ENCODE results near the gene PLCL1. TPM values are rescaled to one million over a fixed set of nuclear protein-coding genes. Genes with fewer than 3 reads are reported as not detected.
"Not testable (repeated sequence)": the region's sequence is repeated elsewhere in the genome, so short reads cannot be mapped to it uniquely, and the experiment has no call there.

Gene PLCL1
- total and polyA plus RNA-seq, 2 experiments from 2014 or later = 0.80 to 2.3 TPM

DNA sequence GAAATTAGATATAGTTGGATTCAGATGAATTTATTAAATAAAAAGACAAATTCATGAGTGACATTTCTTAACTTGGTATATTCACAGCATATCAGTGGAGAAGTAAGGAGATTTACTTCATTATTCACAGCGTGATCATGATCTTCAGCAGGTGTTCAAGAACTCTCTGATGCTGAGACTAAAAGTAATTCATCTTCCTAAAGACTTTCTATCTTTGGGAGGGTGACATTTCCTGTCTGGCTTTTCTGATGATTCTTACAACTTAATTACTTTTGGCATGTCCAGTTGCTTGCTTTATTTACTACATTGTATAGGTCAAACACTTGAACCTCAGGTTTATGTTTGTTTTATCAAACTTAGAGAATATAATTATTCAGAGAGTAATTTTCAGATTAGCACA is 224.6 kb downstream of the PLCL1 start:
- Histone ChIP-seq H3K4me2 (ENCODE audit: unreplicated experiment) (no peak overlapping the region), H3K4me1 (ENCODE audit: insufficient read depth) (no peaks in the 10 kb centered on the region), H3F3A (ENCODE audit: insufficient read depth) (no peaks in the 10 kb centered on the region), H3K9me2 (ENCODE audit: insufficient read depth) (no peaks in the 10 kb centered on the region), H4K20me1 (ENCODE audit: insufficient read depth) (no peaks in the 10 kb centered on the region), H3K27ac (no peak overlapping the region), H3K9me3 (ENCODE audit: low read depth) (no peaks in the 10 kb centered on the region), H3K4me3 (no peak overlapping the region), H2AFZ (no peak overlapping the region), H3K27me3 (replicated peaks; ENCODE audit: insufficient read depth) (no peaks in the 10 kb centered on the region), H3K36me3 (ENCODE audit: low read depth) (no peaks in the 10 kb centered on the region), H3K79me2 (ENCODE audit: insufficient read depth) (no peaks in the 10 kb centered on the region), H3K9ac (no peak overlapping the region)
- DNase-seq = no peak
- 78 to 85% methylated on average over 1 of the region's 1 CpG for WGBS, 2 experiments (ENCODE audit: low coverage in 1 of 2, low lambda C conversion rate in 2 of 2, missing lambda C conversion rate in 2 of 2)
- TF ChIP-seq EZH2phosphoT487 (IDR thresholded peaks at IDR 0.05; ENCODE audit: insufficient read depth, low read depth) (no peak), EZH2 (IDR thresholded peaks at IDR 0.05; ENCODE audit: insufficient read depth, poor library complexity, severe bottlenecking) (no peak)
- in situ Hi-C loops (cut with MboI) = no loop called here

- H3K27me3 ChIP-seq (replicated peaks; ENCODE audit: insufficient read depth); H3K9me2 ChIP-seq (ENCODE audit: insufficient read depth); H3K27ac ChIP-seq; H4K20me1 ChIP-seq (ENCODE audit: insufficient read depth); H3K4me1 ChIP-seq (ENCODE audit: insufficient read depth); H3K36me3 ChIP-seq (ENCODE audit: low read depth); in situ Hi-C loops (cut with MboI); H3K9me3 ChIP-seq (ENCODE audit: low read depth); H3K79me2 ChIP-seq (ENCODE audit: insufficient read depth); H3K4me3 ChIP-seq; H3K9ac ChIP-seq; H3F3A ChIP-seq (ENCODE audit: insufficient read depth); H2AFZ ChIP-seq; H3K4me2 ChIP-seq (ENCODE audit: unreplicated experiment): not testable (repeated sequence)
- DNase-seq = peak; percentile 7
- 53 to 62% methylated on average over 5 of the region's 5 CpGs for WGBS, 2 experiments (ENCODE audit: low coverage in 1 of 2, low lambda C conversion rate in 2 of 2, missing lambda C conversion rate in 2 of 2)
These were observed 225.2 kb downstream of the PLCL1 start for GRCh38 chr2:198029576-198029975.

- Histone ChIP-seq H4K20me1 (ENCODE audit: insufficient read depth) (no peaks in the 10 kb centered on the region), H3K9me3 (ENCODE audit: low read depth) (no peaks in the 10 kb centered on the region), H3F3A (ENCODE audit: insufficient read depth) (no peaks in the 10 kb centered on the region), H3K9me2 (ENCODE audit: insufficient read depth) (no peaks in the 10 kb centered on the region), H3K4me1 (ENCODE audit: insufficient read depth) (no peaks in the 10 kb centered on the region), H3K27ac (no peak overlapping the region), H3K27me3 (replicated peaks; ENCODE audit: insufficient read depth) (no peaks in the 10 kb centered on the region), H3K4me2 (ENCODE audit: unreplicated experiment) (no peak overlapping the region), H3K9ac (no peak overlapping the region), H2AFZ (no peak overlapping the region), H3K79me2 (ENCODE audit: insufficient read depth) (no peaks in the 10 kb centered on the region), H3K36me3 (ENCODE audit: low read depth) (no peaks in the 10 kb centered on the region), H3K4me3 (no peak overlapping the region)
- in situ Hi-C loops (cut with MboI) = no loop called here
- no peak for TF ChIP-seq EZH2phosphoT487 (IDR thresholded peaks at IDR 0.05; ENCODE audit: insufficient read depth, low read depth)
- no peak for TF ChIP-seq EZH2 (IDR thresholded peaks at IDR 0.05; ENCODE audit: insufficient read depth, poor library complexity, severe bottlenecking)
- DNase-seq = no peak
- 82 to 87% methylated on average over 5 of the region's 5 CpGs for WGBS, 2 experiments (ENCODE audit: low coverage in 1 of 2, low lambda C conversion rate in 2 of 2, missing lambda C conversion rate in 2 of 2)
These were observed 229.2 kb downstream of the PLCL1 start for GRCh38 chr2:198033626-198034025.

- no peaks in the 10 kb centered on the region for H3K9me2 ChIP-seq (ENCODE audit: insufficient read depth)
- H2AFZ ChIP-seq = no peak overlapping the region
- no peak overlapping the region for H3K4me3 ChIP-seq
- no peaks in the 10 kb centered on the region for H3K9me3 ChIP-seq (ENCODE audit: low read depth)
- no peaks in the 10 kb centered on the region for H3K27me3 ChIP-seq (replicated peaks; ENCODE audit: insufficient read depth)
- no peak overlapping the region for H3K4me2 ChIP-seq (ENCODE audit: unreplicated experiment)
- no peak overlapping the region for H3K9ac ChIP-seq
- no peaks in the 10 kb centered on the region for H3K79me2 ChIP-seq (ENCODE audit: insufficient read depth)
- 0% methylated on average over 1 of the region's 1 CpG for WGBS, 2 experiments (ENCODE audit: low coverage in 1 of 2, low lambda C conversion rate in 2 of 2, missing lambda C conversion rate in 2 of 2)
- no peaks in the 10 kb centered on the region for H3F3A ChIP-seq (ENCODE audit: insufficient read depth)
- in situ Hi-C loops (cut with MboI) = no loop called here
- no peaks in the 10 kb centered on the region for H3K36me3 ChIP-seq (ENCODE audit: low read depth)
- TF ChIP-seq EZH2 (IDR thresholded peaks at IDR 0.05; ENCODE audit: insufficient read depth, poor library complexity, severe bottlenecking) (no peak), EZH2phosphoT487 (IDR thresholded peaks at IDR 0.05; ENCODE audit: insufficient read depth, low read depth) (no peak)
- no peaks in the 10 kb centered on the region for H4K20me1 ChIP-seq (ENCODE audit: insufficient read depth)
- no peaks in the 10 kb centered on the region for H3K4me1 ChIP-seq (ENCODE audit: insufficient read depth)
- H3K27ac ChIP-seq = no peak overlapping the region
- DNase-seq = no peak
These were observed 231.9 kb downstream of the PLCL1 start for GRCh38 chr2:198036029-198036879.

All from GM23248 (cell line).